Putamen (tissue), 1 donor: Measurements from ENCODE around the gene CSK.

Experiments used
- DNase-seq: peaks from one replicate; pipeline ENCODE4 v3.0.0-alpha.2; 2016; ENCODE audit warnings: low spot score

The CSK gene

DNA sequence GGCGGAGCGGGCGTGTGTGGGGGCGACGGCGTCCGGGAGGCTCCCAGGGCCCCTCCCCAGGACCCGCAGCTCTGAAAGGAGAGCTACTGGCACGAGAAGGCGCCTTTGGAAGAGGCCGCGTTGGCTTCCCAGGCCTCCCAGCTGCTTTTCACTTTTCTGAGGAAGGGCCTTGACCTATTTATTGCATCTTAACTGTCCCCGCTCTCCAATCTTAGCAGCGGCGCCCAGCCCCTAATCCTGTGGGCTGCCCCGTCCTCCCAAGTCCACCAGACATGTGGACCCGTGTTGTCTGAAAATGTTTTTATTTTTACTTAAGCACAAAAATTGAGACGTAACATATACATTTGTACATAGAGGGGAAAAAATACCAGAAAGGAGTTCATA lies 61.6 kb downstream of the CSK start:
- DNase-seq = no peak

GRCh38 chr15:74843891-74844299 lies 62.0 kb downstream of the CSK start:
- no peak for DNase-seq

GRCh38 chr15:74844319-74845207 lies 62.7 kb downstream of the CSK start:
- no peak for DNase-seq

DNA sequence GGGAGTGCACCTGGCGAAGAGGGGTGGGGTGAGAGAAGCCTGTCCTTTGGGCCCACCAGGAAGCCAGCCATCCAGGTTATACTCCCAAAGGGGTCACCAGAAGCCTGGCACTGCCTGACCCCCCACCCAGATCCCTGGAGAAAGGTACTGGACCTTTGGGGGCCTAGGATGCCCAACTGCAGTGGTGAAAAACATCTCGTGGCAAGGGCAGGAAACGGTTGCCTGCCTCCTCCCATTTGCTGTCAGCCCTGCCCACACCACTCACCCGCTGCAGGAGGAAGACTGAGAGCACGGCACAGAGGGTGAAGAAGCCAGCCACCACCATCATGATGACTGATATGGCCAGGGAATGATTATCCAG lies 63.3 kb downstream of the CSK start:
- no peak for DNase-seq

DNA sequence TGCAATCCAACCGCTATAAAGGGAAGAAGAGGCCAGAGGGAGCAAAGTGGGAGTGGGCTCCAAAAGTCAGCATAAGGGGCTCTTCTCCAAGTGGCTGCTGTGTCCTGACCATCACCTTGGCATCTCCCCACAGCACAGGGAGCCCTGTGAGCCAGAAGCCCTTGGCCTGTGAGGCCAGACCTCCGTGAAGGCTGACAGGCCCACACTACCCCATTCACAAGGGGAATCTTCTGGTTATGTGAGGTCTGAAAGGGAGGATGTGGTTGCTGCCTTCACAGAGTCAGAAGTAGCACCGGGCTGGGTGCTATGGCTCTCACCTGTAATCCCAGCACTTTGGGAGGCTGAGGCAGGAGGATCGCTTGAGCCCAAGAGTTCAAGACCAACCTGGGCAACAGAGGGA lies 63.7 kb downstream of the CSK start:
- DNase-seq = no peak

- DNase-seq = no peak
These were observed 65.6 kb downstream of the CSK start for GRCh38 chr15:74847432-74847831.

GRCh38 chr15:74850393-74850792 lies 68.5 kb downstream of the CSK start:
- DNase-seq = no peak

- DNase-seq = no peak
These were observed 70.1 kb downstream of the CSK start for GRCh38 chr15:74851960-74852359.
